ENCODE results near the gene ERBB4. TPM values are rescaled to one million over a fixed set of nuclear protein-coding genes. Genes with fewer than 3 reads are reported as not detected.

Gene ERBB4
- total and polyA plus RNA-seq, 2 of the 8 experiments (the other 6 are each of a cell fraction or from before 2014, with no cell fraction given) = 0.34 to 1.3 TPM

- no peak for TF ChIP-seq RXRA (IDR thresholded peaks at IDR 0.05; ENCODE audit: insufficient read depth, low read depth, low read length)
- TF ChIP-seq NANOG (IDR thresholded peaks at IDR 0.05; ENCODE audit: insufficient read depth, low read depth, low read length, poor library complexity, severe bottlenecking) = no peak
- no peak for TF ChIP-seq KDM1A (IDR thresholded peaks at IDR 0.05; ENCODE audit: borderline replicate concordance, low read length)
These were observed 794.2 kb downstream of the ERBB4 start (continued) for GRCh38 chr2:211744379-211744778.
